Mucosa of descending colon (tissue), 3 donors: ENCODE data around the gene NCAPG. TPM values are rescaled to one million over a fixed set of nuclear protein-coding genes. Genes with fewer than 3 reads are reported as not detected.
A peak's percentile ranks its signal among the peaks of the same experiment; 100 is the strongest.
"Not testable (repeated sequence)": the region's sequence is repeated elsewhere in the genome, so short reads cannot be mapped to it uniquely, and the experiment has no call there.

Experiments used
- ATAC-seq: fragments of 200-7000 bp; cut with Tn5 transposase; one replicate; pipeline ENCODE4 v1.9.1; 2020; ENCODE audit warnings: mild to moderate bottlenecking, moderate library complexity
- DNase-seq, 3 donors: peaks; one replicate each; pipeline ENCODE4 v3.0.0-alpha.2; 2020
- H3K36me3 ChIP-seq: fragments of 200-600 bp; one replicate; pipeline ENCODE4 v1.8.0; 2021; ENCODE audit warnings: low read depth, mild to moderate bottlenecking
- H3K4me1 ChIP-seq: fragments of 200-600 bp; one replicate; pipeline ENCODE4 v1.8.0; 2021; ENCODE audit warnings: low read depth, mild to moderate bottlenecking
- H3K4me3 ChIP-seq: fragments of 200-600 bp; one replicate; pipeline ENCODE4 v1.8.0; 2021; ENCODE audit warnings: mild to moderate bottlenecking
- H3K9me3 ChIP-seq: fragments of 200-600 bp; one replicate; pipeline ENCODE4 v1.8.0; 2021; ENCODE audit warnings: mild to moderate bottlenecking
- intact Hi-C, 2 donors: fragments of 100-400 bp; cut with DNase I in 1 of 2; cut with micrococcal nuclease in 1 of 2; formaldehyde crosslinking; loops; one replicate each; pipeline versions ENCODE4 v1.11.0 to v1.11.1; 2022; cut with DNase I, micrococcal nuclease
- total RNA-seq, 3 donors: library from RNA; stranded (reverse); fragmentation: NEBNext Ultra II Directional in 2 of 3; extraction: Animal tissue kit (Norgen Biotek cat#: 25700) in 2 of 3; gene quantifications; one replicate each; pipeline versions ENCODE4 v1.2.1 to v1.2.4, GENCODE V29; 2021 to 2023
- TF ChIP-seq, protein P1 (sequence below): fragments of 200-600 bp; IDR thresholded peaks from one replicate; pipeline ENCODE4 v1.8.0; 2022; ENCODE audit warnings: antibody characterized with exemption, mild to moderate bottlenecking
- donor health status: DM: no; HTN: no; CAD: no; lungs with moderate emphysema.
- donor health status: DM: no; HTN: no; CAD: no.
- donor health status: DM: no; HTN: yes; CAD: no.

Gene NCAPG
- total RNA-seq, 3 donors from 2014 or later: 3.0 to 9.7 (median 3.4) TPM

DNA sequence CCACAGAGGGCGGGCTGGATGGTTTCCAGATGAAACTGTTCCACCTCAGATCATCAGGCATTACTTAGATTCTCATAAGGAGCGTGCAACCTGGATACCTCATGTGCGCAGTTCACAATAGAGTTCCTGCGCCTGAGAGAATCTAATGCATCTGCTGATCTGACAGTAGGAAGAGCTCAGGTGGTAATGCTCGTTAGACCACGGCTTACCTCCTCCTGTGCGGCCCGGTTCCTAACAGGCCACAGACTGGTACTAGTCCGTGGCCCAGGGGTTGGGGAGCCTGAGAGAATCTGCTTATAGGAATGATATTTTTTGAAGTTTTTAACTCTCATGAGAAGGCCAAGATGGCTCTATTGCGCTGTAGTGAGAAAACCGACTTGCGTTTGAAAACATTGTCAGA is 5.4 kb downstream of the NCAPG start:
- intact Hi-C loops: loop anchor here in 1 of 2 donors (5.0 kb wide), 1 partner anchor 551 kb away; no protein-coding TSS in a partner anchor
- no peaks in the 10 kb centered on the region for H3K9me3 ChIP-seq
- ATAC-seq (no peak), DNase-seq (no peak)
- no peaks in the 10 kb centered on the region for H3K36me3 ChIP-seq
- no peak overlapping the region for H3K4me3 ChIP-seq
- TF ChIP-seq, protein P1, sequence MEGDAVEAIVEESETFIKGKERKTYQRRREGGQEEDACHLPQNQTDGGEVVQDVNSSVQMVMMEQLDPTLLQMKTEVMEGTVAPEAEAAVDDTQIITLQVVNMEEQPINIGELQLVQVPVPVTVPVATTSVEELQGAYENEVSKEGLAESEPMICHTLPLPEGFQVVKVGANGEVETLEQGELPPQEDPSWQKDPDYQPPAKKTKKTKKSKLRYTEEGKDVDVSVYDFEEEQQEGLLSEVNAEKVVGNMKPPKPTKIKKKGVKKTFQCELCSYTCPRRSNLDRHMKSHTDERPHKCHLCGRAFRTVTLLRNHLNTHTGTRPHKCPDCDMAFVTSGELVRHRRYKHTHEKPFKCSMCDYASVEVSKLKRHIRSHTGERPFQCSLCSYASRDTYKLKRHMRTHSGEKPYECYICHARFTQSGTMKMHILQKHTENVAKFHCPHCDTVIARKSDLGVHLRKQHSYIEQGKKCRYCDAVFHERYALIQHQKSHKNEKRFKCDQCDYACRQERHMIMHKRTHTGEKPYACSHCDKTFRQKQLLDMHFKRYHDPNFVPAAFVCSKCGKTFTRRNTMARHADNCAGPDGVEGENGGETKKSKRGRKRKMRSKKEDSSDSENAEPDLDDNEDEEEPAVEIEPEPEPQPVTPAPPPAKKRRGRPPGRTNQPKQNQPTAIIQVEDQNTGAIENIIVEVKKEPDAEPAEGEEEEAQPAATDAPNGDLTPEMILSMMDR: no peak
- H3K4me1 ChIP-seq: no peaks in the 10 kb centered on the region

GRCh38 chr4:17817027-17817426 is 6.2 kb downstream of the NCAPG start:
- no peaks in the 10 kb centered on the region for H3K36me3 ChIP-seq
- no peaks in the 10 kb centered on the region for H3K9me3 ChIP-seq
- DNase-seq (peak in 1 of 3 donors; percentile 12), ATAC-seq (peak; percentile 69)
- no peaks in the 10 kb centered on the region for H3K4me1 ChIP-seq
- H3K4me3 ChIP-seq: no peak overlapping the region
- intact Hi-C loops: loop anchor here in 1 of 2 donors (5.0 kb wide), 1 partner anchor 550 kb away; no protein-coding TSS in a partner anchor
- TF ChIP-seq, protein P1: peak; percentile 25

DNA sequence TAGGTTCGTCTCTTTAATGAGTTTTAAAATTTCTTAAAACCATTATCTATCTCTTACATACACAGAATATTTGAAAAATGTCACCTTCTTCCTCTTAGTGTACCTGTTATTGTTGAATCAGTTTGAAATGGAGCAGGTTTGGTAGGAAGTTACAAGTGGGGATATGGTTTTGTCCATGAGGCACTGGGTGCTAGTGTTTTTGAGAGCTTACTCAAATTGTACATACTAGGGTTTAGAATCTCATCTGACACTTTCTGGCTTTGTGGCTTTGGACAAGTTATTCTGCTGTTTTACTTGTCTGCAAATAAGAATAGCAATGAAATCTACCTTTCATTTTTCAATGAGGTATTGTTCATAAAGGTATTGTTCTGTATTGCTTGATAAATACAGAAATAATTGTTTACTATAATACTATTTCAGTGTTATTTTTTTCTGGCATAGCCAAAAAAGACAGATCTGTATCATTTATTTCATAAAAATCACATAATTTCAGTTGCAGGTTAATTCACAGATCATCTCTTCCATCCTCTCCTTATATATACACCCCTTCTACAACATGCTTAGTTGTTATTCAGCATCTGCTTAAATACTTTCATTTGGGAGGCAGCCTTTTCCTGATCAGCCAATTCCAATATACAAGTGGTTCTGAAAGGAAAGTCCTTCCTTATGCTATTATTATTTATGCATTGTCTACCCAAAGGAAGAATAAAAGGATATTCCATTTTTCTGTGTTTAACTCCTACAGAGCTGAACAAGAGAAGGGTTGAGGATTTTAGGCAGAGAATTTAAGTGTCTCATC is 13.3 kb downstream of the NCAPG start:
- Histone ChIP-seq H3K36me3 (no peaks in the 10 kb centered on the region), H3K4me1 (no peaks in the 10 kb centered on the region), H3K9me3 (no peaks in the 10 kb centered on the region), H3K4me3 (no peak overlapping the region)
- intact Hi-C loops: no loop called here
- TF ChIP-seq, protein P1: no peak
- ATAC-seq (no peak), DNase-seq (no peak)

DNA sequence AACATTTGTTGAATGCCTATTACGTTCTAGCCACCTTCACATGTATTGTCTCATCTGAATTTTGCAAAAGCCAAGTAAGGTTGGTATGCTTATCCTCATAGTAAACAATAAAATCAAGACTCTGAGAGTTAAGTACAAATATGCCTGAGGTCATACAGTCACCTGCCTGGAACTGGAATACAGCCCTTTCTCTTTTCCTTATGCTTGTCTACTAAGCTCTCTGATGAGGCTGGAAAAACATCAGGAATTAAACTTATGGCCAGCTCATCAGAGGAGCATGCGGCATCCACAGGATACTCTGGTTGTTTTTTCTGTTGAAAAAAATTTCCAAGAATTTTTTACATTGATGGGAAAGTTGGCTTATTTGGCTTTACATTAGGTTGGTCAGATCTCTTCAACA is 35.5 kb downstream of the NCAPG start:
- no peaks in the 10 kb centered on the region for H3K9me3 ChIP-seq
- DNase-seq (no peak), ATAC-seq (no peak)
- no peaks in the 10 kb centered on the region for H3K36me3 ChIP-seq
- TF ChIP-seq, protein P1: no peak
- intact Hi-C loops: no loop called here
- no peaks in the 10 kb centered on the region for H3K4me1 ChIP-seq
- H3K4me3 ChIP-seq: no peak overlapping the region

DNA sequence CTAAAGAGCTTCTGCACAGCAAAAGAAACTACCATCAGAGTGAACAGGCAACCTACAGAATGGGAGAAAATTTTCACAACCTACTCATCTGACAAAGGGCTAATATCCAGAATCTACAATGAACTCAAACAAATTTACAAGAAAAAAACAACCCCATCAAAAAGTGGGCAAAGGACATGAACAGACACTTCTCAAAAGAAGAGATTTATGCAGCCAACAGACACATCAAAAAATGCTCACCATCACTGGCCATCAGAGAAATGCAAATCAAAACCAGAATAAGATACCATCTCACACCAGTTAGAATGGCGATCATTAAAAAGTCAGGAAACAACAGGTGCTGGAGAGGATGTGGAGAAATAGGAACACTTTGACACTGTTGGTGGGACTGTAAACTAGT is 39.5 kb downstream of the NCAPG start:
- H3K36me3 ChIP-seq, H3K4me1 ChIP-seq, DNase-seq, ATAC-seq, intact Hi-C loops, H3K4me3 ChIP-seq, H3K9me3 ChIP-seq: not testable (repeated sequence)

DNA sequence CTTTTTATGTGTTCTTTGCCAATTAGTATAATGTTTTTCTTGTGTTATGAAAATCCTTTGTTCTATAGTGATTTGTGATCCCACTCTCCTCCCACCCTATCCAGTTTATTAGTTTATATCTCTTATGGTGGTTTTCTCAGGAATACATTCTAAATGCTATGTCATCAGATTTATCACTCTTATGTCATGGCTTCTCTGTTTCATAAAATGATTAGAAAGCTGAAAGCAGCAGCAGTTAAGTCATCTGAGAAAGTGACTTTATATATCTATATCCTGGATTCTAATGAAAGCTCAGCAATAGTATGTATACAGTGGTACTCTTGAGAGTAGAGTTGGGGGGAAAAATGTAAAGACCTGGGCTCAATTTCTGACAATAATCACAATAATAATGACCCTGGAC is 41.2 kb downstream of the NCAPG start:
- Histone ChIP-seq H3K4me3 (no peak overlapping the region), H3K9me3 (no peaks in the 10 kb centered on the region), H3K36me3 (no peaks in the 10 kb centered on the region), H3K4me1 (no peaks in the 10 kb centered on the region)
- DNase-seq (no peak), ATAC-seq (no peak)
- intact Hi-C loops: no loop called here
- TF ChIP-seq, protein P1: no peak
